H1 (cell line): ENCODE measurements around the gene ANKRD11. TPM values are rescaled to one million over a fixed set of nuclear protein-coding genes. Genes with fewer than 3 reads are reported as not detected.

Experiments used
- CTCF ChIA-PET: fragments of 300-600 bp; sonication (Branson Sonifier 250); formaldehyde crosslinking; loops from one replicate; lab custom pipeline; 2021; ENCODE audit not compliant: partially characterized antibody; lab: Charles Lee
- POLR2A ChIA-PET: fragments of 300-600 bp; sonication (Branson Sonifier 250); formaldehyde crosslinking; loops from one replicate; lab custom pipeline; 2021; ENCODE audit warnings: inconsistent platforms; ENCODE audit not compliant: partially characterized antibody; lab: Charles Lee
- DNase-seq, 2 experiments: peaks; one replicate each; pipeline versions ENCODE4 v3.0.0 to v3.0.0-alpha.2; 2010 to 2022; ENCODE audit warnings: low spot score in 2 of 2, low read depth in 1 of 2, mixed read lengths in 1 of 2
- FAIRE-seq: peaks from 2 replicates; lab custom pipeline; 2011; peaks lifted over from hg19 to GRCh38; lab: Jason Lieb, UNC
- H2AFZ ChIP-seq: 2 replicates; pipeline ENCODE4 v1.8.1; 2012; ENCODE audit warnings: low read length, inconsistent platforms
- H2AK5ac ChIP-seq: 2 replicates; pipeline ENCODE4 v1.6.1; 2013; ENCODE audit warnings: low read depth, low read length
- H2BK120ac ChIP-seq: replicated peaks from 2 replicates; pipeline ENCODE3; 2013; ENCODE audit warnings: low read depth, low read length, inconsistent platforms
- H2BK12ac ChIP-seq: 2 replicates; pipeline ENCODE4 v1.6.1; 2013; ENCODE audit warnings: low read depth, low read length
- H2BK15ac ChIP-seq: 2 replicates; pipeline ENCODE4 v1.6.1; 2013; ENCODE audit warnings: low read length
- H2BK20ac ChIP-seq: 2 replicates; pipeline ENCODE4 v1.6.1; 2013; ENCODE audit warnings: low read length
- H2BK5ac ChIP-seq: 2 replicates; pipeline ENCODE4 v1.6.1; 2013; ENCODE audit warnings: low read depth, low read length
- H3K14ac ChIP-seq: 2 replicates; pipeline ENCODE4 v1.6.1; 2013; ENCODE audit warnings: inconsistent platforms; ENCODE audit not compliant: insufficient read length
- H3K18ac ChIP-seq: 2 replicates; pipeline ENCODE4 v1.6.1; 2013; ENCODE audit warnings: low read length; ENCODE audit errors: extremely low read depth
- H3K23ac ChIP-seq: 2 replicates; pipeline ENCODE4 v1.6.1; 2013; ENCODE audit warnings: inconsistent platforms; ENCODE audit not compliant: insufficient read length
- H3K23me2 ChIP-seq: 2 replicates; pipeline ENCODE4 v1.6.1; 2013; ENCODE audit warnings: low read depth, low read length
- H3K27ac ChIP-seq: 2 replicates; pipeline ENCODE4 v1.6.1; 2011; ENCODE audit warnings: low read depth, low read length, inconsistent platforms
- H3K27me3 ChIP-seq, 4 experiments: replicated peaks in 1 of 4; 1 replicate in 1 of 4; 2 replicates in 3 of 4; pipeline versions ENCODE4 v1.6.1 to v1.8.1; 2011 to 2013; ENCODE audit warnings: low read length in 3 of 4, mild to moderate bottlenecking in 3 of 4, inconsistent platforms in 2 of 4, mixed read lengths in 2 of 4, moderate library complexity in 1 of 4; ENCODE audit not compliant: control insufficient read depth in 3 of 4, insufficient read depth in 3 of 4; ENCODE audit errors: extremely low read depth in 1 of 4
- H3K36me3 ChIP-seq, 4 experiments: 2 replicates each; pipeline versions ENCODE4 v1.6.1 to v1.8.1; 2011 to 2013; ENCODE audit warnings: mild to moderate bottlenecking in 4 of 4, low read length in 3 of 4, moderate library complexity in 2 of 4, control low read depth in 1 of 4, inconsistent platforms in 1 of 4; ENCODE audit not compliant: insufficient read depth in 4 of 4, control insufficient read depth in 2 of 4
- H3K4ac ChIP-seq: replicated peaks from 2 replicates; pipeline ENCODE3; 2013; ENCODE audit warnings: low read length, low read depth, mixed read lengths, inconsistent platforms; ENCODE audit not compliant: insufficient read length
- H3K4me1 ChIP-seq, 4 experiments: replicated peaks in 1 of 4; 1 replicate in 1 of 4; 2 replicates in 3 of 4; pipeline versions ENCODE4 v1.6.1 to v1.8.1; 2011 to 2013; ENCODE audit warnings: low read length in 3 of 4, inconsistent platforms in 2 of 4, mixed read lengths in 1 of 4; ENCODE audit not compliant: insufficient read depth in 4 of 4, control insufficient read depth in 3 of 4
- H3K4me2 ChIP-seq, 2 experiments: 2 replicates each; pipeline versions ENCODE4 v1.6.1 to v1.8.1; 2011 to 2013; ENCODE audit warnings: low read depth in 2 of 2, low read length in 2 of 2, control low read depth in 1 of 2, inconsistent platforms in 1 of 2, mild to moderate bottlenecking in 1 of 2; ENCODE audit not compliant: insufficient read depth in 1 of 2
- H3K4me3 ChIP-seq, 4 experiments: fragments of 200-600, 300-600 bp in 1 of 4; sonication (generic), shearing (Covaris generic), sonication (Bioruptor Twin) in 1 of 4; 2 replicates each; pipeline versions ENCODE4 v1.5.1 to v1.8.1; 2011 to 2016; ENCODE audit warnings: low read length in 4 of 4, low read depth in 3 of 4, control low read depth in 2 of 4, inconsistent platforms in 2 of 4, mild to moderate bottlenecking in 2 of 4, mixed read lengths in 1 of 4, moderate library complexity in 1 of 4; ENCODE audit not compliant: insufficient read depth in 2 of 4; ENCODE audit errors: extremely low read depth in 1 of 4
- H3K56ac ChIP-seq: replicated peaks from 2 replicates; pipeline ENCODE3; 2013; ENCODE audit warnings: low read depth, mild to moderate bottlenecking, mixed read lengths, low read length, inconsistent platforms; ENCODE audit not compliant: insufficient read length
- H3K79me1 ChIP-seq: 2 replicates; pipeline ENCODE4 v1.6.1; 2013; ENCODE audit warnings: low read depth, low read length, control low read depth
- H3K79me2 ChIP-seq, 2 experiments: 2 replicates each; pipeline versions ENCODE4 v1.6.1 to v1.8.1; 2012 to 2013; ENCODE audit warnings: low read length in 2 of 2, mild to moderate bottlenecking in 2 of 2, inconsistent platforms in 1 of 2; ENCODE audit not compliant: insufficient read depth in 2 of 2, control insufficient read depth in 1 of 2
- H3K9ac ChIP-seq, 4 experiments: replicated peaks in 1 of 4; 1 replicate in 1 of 4; 2 replicates in 3 of 4; pipeline versions ENCODE4 v1.6.1 to v1.8.1; 2011 to 2013; ENCODE audit warnings: low read depth in 3 of 4, low read length in 3 of 4, control low read depth in 2 of 4, mild to moderate bottlenecking in 2 of 4, moderate library complexity in 2 of 4, inconsistent platforms in 1 of 4; ENCODE audit errors: extremely low read depth in 1 of 4
- H3K9me3 ChIP-seq, 2 experiments: 2 replicates each; pipeline versions ENCODE4 v1.6.1 to v1.8.1; 2012 to 2013; ENCODE audit warnings: mild to moderate bottlenecking in 2 of 2, moderate library complexity in 2 of 2, control low read depth in 1 of 2, inconsistent platforms in 1 of 2, low read depth in 1 of 2, low read length in 1 of 2, mixed read lengths in 1 of 2; ENCODE audit not compliant: insufficient read depth in 2 of 2
- H4K20me1 ChIP-seq, 2 experiments: replicated peaks in 1 of 2; 2 replicates each; pipeline versions ENCODE3 to v1.8.1; 2011 to 2013; ENCODE audit warnings: inconsistent platforms in 2 of 2, low read length in 2 of 2, mild to moderate bottlenecking in 1 of 2; ENCODE audit not compliant: insufficient read depth in 2 of 2, control insufficient read depth in 1 of 2
- H4K5ac ChIP-seq: 2 replicates; pipeline ENCODE4 v1.6.1; 2013; ENCODE audit warnings: low read length, low read depth, mixed read lengths, inconsistent platforms; ENCODE audit not compliant: insufficient read length
- H4K8ac ChIP-seq: 2 replicates; pipeline ENCODE4 v1.8.0; 2013; ENCODE audit warnings: mild to moderate bottlenecking, moderate library complexity, low read length, inconsistent platforms; ENCODE audit not compliant: insufficient read depth; ENCODE audit errors: extremely low read depth
- H4K91ac ChIP-seq: replicated peaks from 2 replicates; pipeline ENCODE3; 2013; ENCODE audit warnings: low read length, mixed read lengths, inconsistent platforms; ENCODE audit not compliant: insufficient read length
- ATF2 ChIP-seq: IDR thresholded peaks from 2 replicates; pipeline ENCODE4 v1.6.1; 2012; ENCODE audit warnings: low read length, inconsistent platforms
- CBX8 ChIP-seq: fragments of 300-800, 300-1000 bp; sonication (generic); IDR thresholded peaks from 2 replicates; pipeline ENCODE4 v1.7.1; 2016; ENCODE audit warnings: low read depth, low read length, borderline replicate concordance
- JUND ChIP-seq: IDR thresholded peaks from 2 replicates; pipeline ENCODE4 v1.6.1; 2011; ENCODE audit warnings: mild to moderate bottlenecking, improper control_type of control experiment, low read length
- RNF2 ChIP-seq: fragments of 200-900, 300-1000 bp; sonication (generic); IDR thresholded peaks from 2 replicates; pipeline ENCODE4 v1.7.1; 2016; ENCODE audit warnings: borderline replicate concordance, low read depth, mild to moderate bottlenecking, antibody characterized with exemption, low read length; ENCODE audit not compliant: poor library complexity, severe bottlenecking; ENCODE audit errors: missing control alignments
- SP2 ChIP-seq: IDR thresholded peaks from 2 replicates; pipeline ENCODE4 v1.6.1; 2012; ENCODE audit warnings: mild to moderate bottlenecking, low read length, inconsistent platforms
- SUZ12 ChIP-seq: fragments of 200-600 bp; sonication (generic); IDR thresholded peaks from 2 replicates; pipeline ENCODE4 v1.6.1; 2012; ENCODE audit warnings: mild to moderate bottlenecking, inconsistent platforms, low read length, moderate library complexity, mixed read lengths
- WGBS, 2 experiments: shearing (Covaris generic) in 1 of 2; methylation state at CpG; one replicate each; pipeline versions ENCODE4 v1.1.6 to v1.1.7; 2013 to 2015; ENCODE audit warnings: low lambda C conversion rate in 2 of 2, mixed read lengths in 2 of 2, inconsistent platforms in 1 of 2, low coverage in 1 of 2, missing lambda C conversion rate in 1 of 2; ENCODE audit not compliant: insufficient replicate concordance in 2 of 2, insufficient coverage in 1 of 2, insufficient read length in 1 of 2; ENCODE audit errors: extremely low coverage in 1 of 2, missing lambda C conversion rate in 1 of 2; 5-methylcytosine and 5-hydroxymethylcytosine counted together
- polyA plus RNA-seq, 7 experiments: library from polyadenylated mRNA; depleted of rRNA in 3 of 7; stranded (reverse) in 5 of 7; unstranded in 2 of 7; fragments of >200 nt in 5 of 7; fragments of 200-250 nt in 2 of 7; gene quantifications; 1 replicate in 5 of 7; 2 replicates in 1 of 7; 4 replicates in 1 of 7; pipeline versions ENCODE4 v1.2.1 to v1.2.3, GENCODE V29; 2011 to 2013; ENCODE audit warnings: missing spikeins in 2 of 7, mixed read lengths in 2 of 7
- total RNA-seq: library from RNA; stranded (reverse); fragmentation: NEBNext Ultra II Directional; extraction: Animal tissue kit (Norgen Biotek cat#: 25700); gene quantifications from 2 replicates; pipeline ENCODE4 v1.2.1, GENCODE V29; 2021

ANKRD11 gene
- total and polyA plus RNA-seq, 2 of the 8 experiments (the other 6 are each of a cell fraction or from before 2014, with no cell fraction given), result 46.5 to 142 TPM

GRCh38 chr16:89376812-89377452 lies 113.4 kb downstream of the ANKRD11 start:
- H2BK120ac ChIP-seq, result no peak overlapping the region
- H4K8ac ChIP-seq, result no peak overlapping the region
- H3K14ac ChIP-seq, result no peak overlapping the region
- no peak overlapping the region for H3K18ac ChIP-seq
- no peak overlapping the region for H2BK20ac ChIP-seq
- no peak overlapping the region for H4K5ac ChIP-seq
- H3K79me2 ChIP-seq, result peaks cover 38 to 100% of the 10 kb centered on the region in 2 experiments
- peaks cover 57% of the 10 kb centered on the region in 2 experiments for H4K20me1 ChIP-seq
- no peak overlapping the region for H2BK5ac ChIP-seq
- no peak overlapping the region for H3K27ac ChIP-seq
- no peaks in the 10 kb centered on the region for H3K9me3 ChIP-seq
- peaks cover 33% of the 10 kb centered on the region for H3K79me1 ChIP-seq
- H2BK15ac ChIP-seq, result no peak overlapping the region
- H4K91ac ChIP-seq, result no peak overlapping the region
- FAIRE-seq (no peak), DNase-seq (no peak)
- POLR2A ChIA-PET, result interaction anchor here (0.9 to 1.0 kb wide), 2 partner anchors 11 to 112 kb away, joined by 3 to 4 read pairs; no protein-coding TSS in a partner anchor
- H3K56ac ChIP-seq, result no peak overlapping the region
- no peak overlapping the region for H2BK12ac ChIP-seq
- H3K27me3 ChIP-seq, result no peaks in the 10 kb centered on the region
- H3K9ac ChIP-seq, result no peak overlapping the region
- H3K23me2 ChIP-seq, result no peaks in the 10 kb centered on the region
- CTCF ChIA-PET, result interaction anchor here (2.3 to 2.4 kb wide), 2 partner anchors 85 to 88 kb away, joined by 6 to 10 read pairs; no protein-coding TSS in a partner anchor
- H3K23ac ChIP-seq, result no peak overlapping the region
- TF ChIP-seq JUND (no peak), CBX8 (no peak), SP2 (no peak), ATF2 (no peak), SUZ12 (no peak), RNF2 (no peak)
- H3K4me3 ChIP-seq, result no peak overlapping the region
- no peaks in the 10 kb centered on the region; a peak in 1 of 8 replicates for H3K36me3 ChIP-seq
- peaks cover 2 to 16% (median 6%) of the 10 kb centered on the region in 4 experiments; a peak in 4 of 7 replicates for H3K4me1 ChIP-seq
- no peak overlapping the region for H3K4me2 ChIP-seq
- WGBS, 2 experiments, result 88% methylated on average over 8 of the region's 8 CpGs; no CpG with 5 or more reads in 1 of the 2 experiments
- no peak overlapping the region for H3K4ac ChIP-seq
- H2AFZ ChIP-seq, result no peak overlapping the region
- H2AK5ac ChIP-seq, result no peak overlapping the region
